ENCODE data around the gene SLC39A10.

- TF ChIP-seq CTCF (IDR thresholded peaks at IDR 0.05; ENCODE audit: low read length) (no peak), EZH2phosphoT487 (IDR thresholded peaks at IDR 0.05; ENCODE audit: low read length) (no peak), EZH2 (optimal IDR thresholded peaks at IDR 0.05; ENCODE audit: low read depth, low read length) (no peak)
Observed at GRCh38 chr2:195674491-195675221, 17.6 kb downstream of the SLC39A10 start.

Measured in MM.1S (cell line).